ENCODE data around the gene CFAP91. TPM values are rescaled to one million over a fixed set of nuclear protein-coding genes. Genes with fewer than 3 reads are reported as not detected.

CFAP91 gene
- total and polyA plus RNA-seq, 5 experiments from 2014 or later: 0.25 TPM; not detected in 4

GRCh38 chr3:119683421-119683820, 19.4 kb upstream of the CFAP91 start:
- no peaks in the 10 kb centered on the region for H3K4me1 Mint-ChIP-seq
- H3K36me3 Mint-ChIP-seq: peaks cover 0 to 8% (median 7%) of the 10 kb centered on the region in 3 donors
- no peak overlapping the region for H3K4me3 Mint-ChIP-seq
- H3K9me3 Mint-ChIP-seq: peaks cover 0 to 8% (median 2%) of the 10 kb centered on the region in 9 donors
- DNase-seq: no peak
- no peak for ATAC-seq
- H3K27ac Mint-ChIP-seq: no peak overlapping the region
- POLR2A ChIA-PET: no interaction called here
- H3K27me3 Mint-ChIP-seq: peaks cover 0 to 9% (median 7%) of the 10 kb centered on the region in 5 donors

DNA sequence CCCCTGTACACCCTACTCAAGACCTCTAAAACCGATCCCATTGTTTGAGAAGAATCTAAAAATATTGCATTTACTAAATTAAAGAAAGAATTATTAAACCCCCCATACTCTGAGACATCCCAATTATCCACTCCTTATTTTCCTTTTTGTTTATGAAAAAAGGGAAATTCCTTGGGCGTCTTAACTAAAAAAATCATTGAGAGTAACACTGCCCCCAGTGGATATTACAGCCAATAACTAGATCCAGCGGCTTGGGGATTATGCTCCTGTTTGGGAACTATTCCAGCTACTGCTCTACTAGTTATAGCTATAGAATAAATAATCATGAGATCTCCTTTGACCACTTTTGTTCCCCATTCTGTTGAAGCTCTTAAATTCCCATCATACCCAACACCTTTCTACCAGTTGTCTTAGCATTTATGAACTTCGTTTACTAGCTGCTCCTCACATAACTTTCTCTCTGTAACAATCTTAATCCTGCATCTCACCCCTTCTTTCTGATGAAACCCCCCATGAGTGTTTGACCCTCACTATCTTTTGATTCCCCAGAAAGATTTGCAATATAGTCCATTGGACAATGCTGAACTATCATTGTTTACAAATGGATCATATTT, 12.7 kb upstream of the CFAP91 start:
- H3K4me1 Mint-ChIP-seq: no peaks in the 10 kb centered on the region
- DNase-seq (no peak), ATAC-seq (no peak)
- H3K4me3 Mint-ChIP-seq: no peak overlapping the region
- POLR2A ChIA-PET: no interaction called here
- no peak overlapping the region for H3K27ac Mint-ChIP-seq
- H3K36me3 Mint-ChIP-seq: peaks cover 0 to 8% (median 6%) of the 10 kb centered on the region in 3 donors
- peaks cover 0 to 10% (median 2%) of the 10 kb centered on the region in 9 donors for H3K9me3 Mint-ChIP-seq
- peaks cover 2 to 14% (median 9%) of the 10 kb centered on the region in 5 donors for H3K27me3 Mint-ChIP-seq

- ATAC-seq (no peak), DNase-seq (no peak)
- Mint-ChIP-seq H3K27me3 (peaks cover 0 to 12% (median 1%) of the 10 kb centered on the region in 5 donors), H3K27ac (no peak overlapping the region), H3K4me3 (no peak overlapping the region), H3K36me3 (no peaks in the 10 kb centered on the region), H3K9me3 (no peaks in the 10 kb centered on the region), H3K4me1 (peaks cover 1 to 9% (median 5%) of the 10 kb centered on the region in 4 donors)
- POLR2A ChIA-PET: no interaction called here
Observed at GRCh38 chr3:119695480-119695879, 7.3 kb upstream of the CFAP91 start.

- Mint-ChIP-seq H3K36me3 (no peaks in the 10 kb centered on the region), H3K9me3 (peaks cover 0 to 3% (median 0%) of the 10 kb centered on the region in 9 donors), H3K27me3 (peaks cover 0 to 12% (median 1%) of the 10 kb centered on the region in 5 donors), H3K4me1 (peaks cover 2 to 24% (median 11%) of the 10 kb centered on the region in 4 donors), H3K27ac (no peak overlapping the region), H3K4me3 (no peak overlapping the region)
- no peak for DNase-seq
- no peak for ATAC-seq
- POLR2A ChIA-PET: no interaction called here
Observed at GRCh38 chr3:119697394-119697793, 5.4 kb upstream of the CFAP91 start.

- peak overlapping the region in 2 of 10 donors; percentile 11 to 21 for H3K4me3 Mint-ChIP-seq
- POLR2A ChIA-PET: interaction anchor here (0.9 kb wide), 1 partner anchor 24 kb away, joined by 3 read pairs; the partner anchor contains the start of gene COX17
- DNase-seq: peak in 1 of 10 donors; percentile 6
- peak overlapping the region in 3 of 10 donors; percentile 7 to 47 (median 36) for H3K27ac Mint-ChIP-seq
- peaks cover 0 to 3% (median 0%) of the 10 kb centered on the region in 9 donors for H3K9me3 Mint-ChIP-seq
- H3K27me3 Mint-ChIP-seq: peaks cover 0 to 6% (median 0%) of the 10 kb centered on the region in 5 donors
- H3K4me1 Mint-ChIP-seq: peaks cover 4 to 28% (median 20%) of the 10 kb centered on the region in 4 donors
- no peaks in the 10 kb centered on the region for H3K36me3 Mint-ChIP-seq
- ATAC-seq: peak in 1 of 2 donors; percentile 15
Observed at GRCh38 chr3:119700269-119700919, 2.4 kb upstream of the CFAP91 start.

- Mint-ChIP-seq H3K4me3 (peak overlapping the region in 2 of 10 donors; percentile 8 to 46), H3K27me3 (peaks cover 0 to 4% (median 0%) of the 10 kb centered on the region in 5 donors), H3K36me3 (no peaks in the 10 kb centered on the region), H3K27ac (peak overlapping the region in 3 of 10 donors; percentile 7 to 47 (median 42)), H3K9me3 (peaks cover 0 to 3% (median 0%) of the 10 kb centered on the region in 9 donors), H3K4me1 (peaks cover 4 to 28% (median 20%) of the 10 kb centered on the region in 4 donors)
- ATAC-seq (no peak), DNase-seq (no peak)
- POLR2A ChIA-PET: interaction anchor here (0.9 kb wide), 1 partner anchor 24 kb away, joined by 3 read pairs; the partner anchor contains the start of gene COX17
Observed at GRCh38 chr3:119700920-119701734, 1.7 kb upstream of the CFAP91 start.

- POLR2A ChIA-PET: no interaction called here
- Mint-ChIP-seq H3K9me3 (peaks cover 0 to 3% (median 0%) of the 10 kb centered on the region in 9 donors), H3K4me3 (peak overlapping the region; percentile 75 to 86 (median 80)), H3K4me1 (peaks cover 4 to 28% (median 20%) of the 10 kb centered on the region in 4 donors), H3K27ac (peak overlapping the region in 5 of 10 donors; percentile 6 to 77 (median 47)), H3K27me3 (peaks cover 0 to 4% (median 0%) of the 10 kb centered on the region in 5 donors), H3K36me3 (no peaks in the 10 kb centered on the region)
- no peak for DNase-seq
- no peak for ATAC-seq
Observed at GRCh38 chr3:119703820-119704531, 1.2 kb downstream of the CFAP91 start.

DNA sequence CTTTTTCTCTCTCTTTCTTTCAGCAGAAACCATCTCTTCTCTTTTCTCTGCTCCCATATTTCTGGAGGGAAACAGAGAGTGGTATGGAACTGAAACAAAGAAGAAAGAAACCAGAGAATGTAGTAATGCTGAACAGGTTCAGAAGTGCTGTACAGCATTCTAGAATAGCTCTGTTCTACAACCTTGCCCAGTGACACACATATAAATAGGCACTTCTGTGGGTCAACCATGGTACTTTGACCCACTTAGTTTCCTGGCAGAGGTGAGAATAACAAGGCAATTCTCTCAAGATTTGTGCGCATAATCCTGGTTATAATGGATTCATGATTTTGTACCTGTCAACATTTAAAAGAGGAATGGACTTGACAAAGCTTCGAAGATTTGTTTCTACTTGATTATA, 12.3 kb downstream of the CFAP91 start:
- H3K27me3 Mint-ChIP-seq: peaks cover 0 to 8% (median 2%) of the 10 kb centered on the region in 5 donors

GRCh38 chr3:119716998-119717397, 14.2 kb downstream of the CFAP91 start:
- no peak for DNase-seq
- H3K4me1 Mint-ChIP-seq: peaks cover 0 to 2% (median 0%) of the 10 kb centered on the region in 4 donors
- H3K36me3 Mint-ChIP-seq: no peaks in the 10 kb centered on the region
- H3K27me3 Mint-ChIP-seq: peaks cover 0 to 10% (median 2%) of the 10 kb centered on the region in 5 donors
- POLR2A ChIA-PET: no interaction called here
- no peak for ATAC-seq
- no peak overlapping the region for H3K27ac Mint-ChIP-seq
- H3K9me3 Mint-ChIP-seq: no peaks in the 10 kb centered on the region
- H3K4me3 Mint-ChIP-seq: no peak overlapping the region

More for the DNA sequence above, 12.3 kb downstream of the CFAP91 start:
- Mint-ChIP-seq H3K9me3 (no peaks in the 10 kb centered on the region), H3K36me3 (no peaks in the 10 kb centered on the region), H3K27ac (no peak overlapping the region), H3K4me3 (no peak overlapping the region), H3K4me1 (peaks cover 0 to 2% (median 0%) of the 10 kb centered on the region in 4 donors)
- POLR2A ChIA-PET: no interaction called here
- no peak for ATAC-seq
- DNase-seq: no peak

DNA sequence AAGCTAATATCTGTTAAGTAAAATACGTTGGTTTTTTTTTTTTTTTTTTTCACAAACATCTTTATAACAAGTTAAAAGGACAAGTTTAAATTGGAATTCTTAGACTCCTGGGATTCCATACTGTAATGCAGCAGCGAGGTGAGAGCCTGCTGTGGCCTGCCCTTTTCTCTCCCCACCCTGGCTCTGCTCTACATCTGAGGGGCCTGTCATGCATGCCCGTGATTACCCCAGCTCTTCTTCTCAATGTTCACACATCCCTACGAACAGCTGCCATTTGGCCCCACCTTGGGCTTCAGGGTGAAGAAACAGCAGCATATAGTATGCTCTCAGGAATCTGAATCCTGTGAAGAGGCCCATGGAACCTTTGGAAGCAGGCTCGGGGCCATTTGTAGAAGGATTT, 14.7 kb downstream of the CFAP91 start:
- H3K27me3 Mint-ChIP-seq: peaks cover 0 to 10% (median 2%) of the 10 kb centered on the region in 5 donors
- no peak overlapping the region for H3K4me3 Mint-ChIP-seq
- ATAC-seq: no peak
- POLR2A ChIA-PET: no interaction called here
- no peaks in the 10 kb centered on the region for H3K36me3 Mint-ChIP-seq
- H3K27ac Mint-ChIP-seq: no peak overlapping the region
- H3K9me3 Mint-ChIP-seq: no peaks in the 10 kb centered on the region
- peaks cover 0 to 2% (median 0%) of the 10 kb centered on the region in 4 donors for H3K4me1 Mint-ChIP-seq
- DNase-seq: no peak

DNA sequence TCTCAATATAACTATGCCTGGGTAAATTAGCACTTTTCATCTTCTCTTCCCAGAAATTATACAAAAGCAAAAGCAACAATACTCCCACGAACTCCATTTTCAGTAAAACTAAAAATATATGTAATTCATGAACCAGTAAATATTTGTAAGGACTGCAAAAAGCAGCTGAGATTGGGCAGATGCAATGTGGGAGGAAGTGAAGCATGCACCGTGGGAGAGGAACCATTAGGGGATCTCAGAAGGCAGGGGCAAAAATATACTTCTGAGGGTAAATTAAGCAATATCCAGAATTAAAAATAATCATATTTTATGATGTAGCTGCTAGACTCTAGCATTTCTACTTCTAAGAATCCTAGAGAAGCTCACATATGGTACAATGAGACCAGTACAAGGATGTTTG, 20.2 kb downstream of the CFAP91 start:
- H3K27ac Mint-ChIP-seq: no peak overlapping the region
- peaks cover 0 to 5% (median 2%) of the 10 kb centered on the region in 5 donors for H3K27me3 Mint-ChIP-seq
- H3K36me3 Mint-ChIP-seq: no peaks in the 10 kb centered on the region

DNA sequence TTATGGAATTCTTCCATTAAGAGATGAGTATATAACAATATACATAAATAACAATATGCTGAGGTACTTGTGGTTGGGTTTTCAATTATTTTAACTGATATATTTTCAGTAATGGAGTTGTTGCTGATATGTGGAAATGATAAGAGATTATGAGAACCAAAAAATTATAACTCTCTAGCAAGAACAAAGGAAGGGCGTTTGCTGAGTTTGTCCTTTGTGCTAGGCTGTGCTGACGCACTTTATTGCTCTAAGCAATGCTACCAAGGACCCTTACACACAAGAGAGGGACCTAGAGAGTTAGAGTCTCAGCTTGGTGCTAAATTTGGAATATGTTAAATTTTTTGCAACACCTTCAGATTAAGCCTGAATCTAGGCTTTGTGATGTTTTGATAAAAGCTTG, 24.1 kb downstream of the CFAP91 start:
- no peak for ATAC-seq
- Mint-ChIP-seq H3K27ac (no peak overlapping the region), H3K27me3 (peaks cover 0 to 2% (median 0%) of the 10 kb centered on the region in 5 donors), H3K9me3 (no peaks in the 10 kb centered on the region), H3K4me1 (no peaks in the 10 kb centered on the region), H3K36me3 (no peaks in the 10 kb centered on the region), H3K4me3 (no peak overlapping the region)
- POLR2A ChIA-PET: no interaction called here
- DNase-seq: no peak

More for the DNA sequence above, 20.2 kb downstream of the CFAP91 start:
- ATAC-seq (no peak), DNase-seq (no peak)
- no peaks in the 10 kb centered on the region for H3K4me1 Mint-ChIP-seq
- H3K9me3 Mint-ChIP-seq: no peaks in the 10 kb centered on the region
- H3K4me3 Mint-ChIP-seq: no peak overlapping the region
- POLR2A ChIA-PET: no interaction called here
